ENCODE data around the gene ADGRL1. TPM values are rescaled to one million over a fixed set of nuclear protein-coding genes. Genes with fewer than 3 reads are reported as not detected.
"Not testable (repeated sequence)": the region's sequence is repeated elsewhere in the genome, so short reads cannot be mapped to it uniquely, and the experiment has no call there.

ADGRL1 gene
- total and polyA plus RNA-seq, 9 of the 15 experiments (the other 6 are each of a cell fraction or from before 2014, with no cell fraction given): 0.14 to 37.0 (median 8.6) TPM

DNA sequence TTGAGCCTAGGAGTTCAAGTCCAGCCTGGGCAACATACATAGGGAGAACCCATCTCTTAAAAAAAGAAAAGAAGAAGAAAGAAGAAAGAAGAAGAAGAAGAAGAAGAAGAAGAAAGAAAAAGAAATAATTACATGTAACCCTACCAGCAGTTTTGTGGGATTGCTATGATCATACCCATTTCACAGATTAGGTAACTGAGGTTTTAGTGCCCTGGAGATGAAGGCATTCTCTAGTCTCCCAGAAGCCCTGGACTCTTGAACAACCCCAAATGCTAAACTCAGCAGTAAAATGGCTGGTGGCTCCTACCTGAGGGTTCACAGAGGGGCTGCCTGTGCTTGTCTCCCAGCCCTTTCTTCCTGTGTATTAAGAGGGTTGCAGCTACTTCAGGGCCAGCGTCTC lies 49.3 kb upstream of the ADGRL1 start:
- in situ Hi-C loops (cut with MboI); CTCF ChIA-PET (ENCODE audit: low intra/inter-chr PET ratio): not testable (repeated sequence)

DNA sequence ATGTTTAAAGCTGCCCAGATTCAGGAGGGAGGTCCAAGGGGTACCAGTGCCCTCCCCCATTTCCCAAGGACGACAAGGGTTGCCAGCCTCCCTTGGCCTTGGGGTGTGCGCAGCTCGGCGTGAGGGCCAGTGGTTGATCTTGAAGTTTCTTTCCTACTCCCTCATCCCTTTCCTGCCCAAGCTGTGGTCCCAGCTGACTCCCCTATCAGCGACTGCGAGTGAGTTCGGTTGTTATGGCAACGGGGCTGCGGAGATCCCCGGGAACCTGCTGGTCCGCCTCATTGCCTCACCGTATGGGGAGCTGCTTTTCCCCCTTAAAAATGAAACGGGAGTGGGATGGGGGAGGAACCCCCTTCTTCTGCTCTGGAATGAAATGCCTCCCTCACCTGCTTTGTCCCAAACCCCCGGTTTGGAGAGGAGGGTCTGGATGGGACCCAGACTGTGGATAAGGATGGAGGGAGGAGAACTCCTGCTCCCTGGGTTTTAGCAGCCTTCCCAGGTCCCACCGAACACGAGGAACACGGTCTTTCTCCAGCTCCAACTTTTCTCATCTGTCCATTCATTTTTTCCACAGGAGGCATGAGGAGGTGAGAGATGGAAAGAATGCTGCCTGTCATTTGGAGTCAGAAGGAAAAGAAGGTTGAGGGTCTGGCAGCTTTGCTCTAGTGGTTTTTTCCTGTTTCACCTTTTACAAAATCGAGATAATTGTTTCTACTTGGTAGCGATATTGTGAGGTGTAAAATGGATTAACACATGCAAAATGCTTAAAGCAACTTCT lies 48.0 kb upstream of the ADGRL1 start:
- H3K9ac ChIP-seq (ENCODE audit: insufficient read depth in 1 of 2, low read depth in 2 of 2, low read length in 2 of 2); POLR2A ChIA-PET; CTCF ChIA-PET (ENCODE audit: low intra/inter-chr PET ratio); BruUV-seq (replicated peaks); H3K27me3 ChIP-seq (ENCODE audit: control insufficient read depth in 2 of 2, insufficient read depth in 2 of 2, low read length in 2 of 2); H3K9me3 ChIP-seq (replicated peaks; ENCODE audit: control insufficient read depth, insufficient read depth, low read depth, low read length); H2AFZ ChIP-seq (ENCODE audit: low read depth, low read length); ATAC-seq; in situ Hi-C loops (cut with MboI); H3K79me2 ChIP-seq (ENCODE audit: control insufficient read depth, insufficient read depth, low read length); intact Hi-C loops (cut with micrococcal nuclease); H3K4me1 ChIP-seq (replicated peaks in 1 of 2; ENCODE audit: control insufficient read depth in 2 of 2, insufficient read depth in 2 of 2, low read length in 2 of 2); H3K4me2 ChIP-seq (ENCODE audit: insufficient read depth, low read length); FAIRE-seq; H3K36me3 ChIP-seq (ENCODE audit: control insufficient read depth, insufficient read depth, low read length); H4K20me1 ChIP-seq (replicated peaks; ENCODE audit: control insufficient read depth, insufficient read depth, low read length); H3K27ac ChIP-seq (ENCODE audit: extremely low read depth, low read depth, low read length); H3K4me3 ChIP-seq; H3K9me1 ChIP-seq (ENCODE audit: control insufficient read depth, insufficient read depth, low read length): not testable (repeated sequence)
- TF ChIP-seq, protein P1, sequence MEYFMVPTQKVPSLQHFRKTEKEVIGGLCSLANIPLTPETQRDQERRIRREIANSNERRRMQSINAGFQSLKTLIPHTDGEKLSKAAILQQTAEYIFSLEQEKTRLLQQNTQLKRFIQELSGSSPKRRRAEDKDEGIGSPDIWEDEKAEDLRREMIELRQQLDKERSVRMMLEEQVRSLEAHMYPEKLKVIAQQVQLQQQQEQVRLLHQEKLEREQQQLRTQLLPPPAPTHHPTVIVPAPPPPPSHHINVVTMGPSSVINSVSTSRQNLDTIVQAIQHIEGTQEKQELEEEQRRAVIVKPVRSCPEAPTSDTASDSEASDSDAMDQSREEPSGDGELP (CRISPR knock-in tag; IDR thresholded peaks at IDR 0.05; ENCODE audit: borderline replicate concordance): peak; percentile 70; the same call in 1 of the 2 replicates
- peak; percentile 91 for TF ChIP-seq RFX1 (IDR thresholded peaks at IDR 0.05)
- under 1% methylated on average over 17 of the region's 19 CpGs for WGBS (ENCODE audit: insufficient coverage, low coverage, missing lambda C conversion rate)
- peak in 1 of 4 experiments; percentile 23 for DNase-seq (ENCODE audit: extremely low read depth in 1 of 4, low spot score in 3 of 4)

More for the DNA sequence above, 49.3 kb upstream of the ADGRL1 start:
- POLR2A ChIA-PET; H3K9me3 ChIP-seq (replicated peaks; ENCODE audit: control insufficient read depth, insufficient read depth, low read depth, low read length); H3K9me1 ChIP-seq (ENCODE audit: control insufficient read depth, insufficient read depth, low read length); H3K4me3 ChIP-seq; H3K4me2 ChIP-seq (ENCODE audit: insufficient read depth, low read length); H3K79me2 ChIP-seq (ENCODE audit: control insufficient read depth, insufficient read depth, low read length); ATAC-seq; H3K4me1 ChIP-seq (replicated peaks in 1 of 2; ENCODE audit: control insufficient read depth in 2 of 2, insufficient read depth in 2 of 2, low read length in 2 of 2); H2AFZ ChIP-seq (ENCODE audit: low read depth, low read length); BruUV-seq (replicated peaks); H3K9ac ChIP-seq (ENCODE audit: insufficient read depth in 1 of 2, low read depth in 2 of 2, low read length in 2 of 2); DNase-seq (ENCODE audit: extremely low read depth in 1 of 4, low spot score in 3 of 4); intact Hi-C loops (cut with micrococcal nuclease); H3K36me3 ChIP-seq (ENCODE audit: control insufficient read depth, insufficient read depth, low read length); H3K27ac ChIP-seq (ENCODE audit: extremely low read depth, low read depth, low read length); FAIRE-seq; H4K20me1 ChIP-seq (replicated peaks; ENCODE audit: control insufficient read depth, insufficient read depth, low read length): not testable (repeated sequence)
- WGBS (ENCODE audit: insufficient coverage, low coverage, missing lambda C conversion rate): 0% methylated on average over 1 of the region's 1 CpG
- H3K27me3 ChIP-seq (ENCODE audit: control insufficient read depth in 2 of 2, insufficient read depth in 2 of 2, low read length in 2 of 2): peaks cover 3 to 10% of the 10 kb centered on the region in 2 experiments; a peak in 4 of 5 replicates
- TF ChIP-seq BCOR (IDR thresholded peaks at IDR 0.05): peak; percentile 93
- peak; percentile 68 for TF ChIP-seq ADNP (tag; IDR thresholded peaks at IDR 0.05)
- TF ChIP-seq KDM1A (IDR thresholded peaks at IDR 0.05): peak; percentile 57 to 73
- peak; percentile 87; the same call in 1 of the 2 replicates for TF ChIP-seq SMARCA5 (IDR thresholded peaks at IDR 0.05)
- TF ChIP-seq RBM25 (IDR thresholded peaks at IDR 0.05; ENCODE audit: low read depth, low read length, severe bottlenecking): peak; percentile 71
